ENCODE results near the gene SLC33A1. TPM values are rescaled to one million over a fixed set of nuclear protein-coding genes. Genes with fewer than 3 reads are reported as not detected.

Gene SLC33A1
- total RNA-seq, 1 experiment from 2014 or later: 27.2 TPM

GRCh38 chr3:155792532-155792931 is 61.7 kb downstream of the SLC33A1 start:
- H3K36me3 ChIP-seq (ENCODE audit: control insufficient read depth, insufficient read depth, low read length): no peaks in the 10 kb centered on the region
- DNase-seq (ENCODE audit: low read depth, low spot score): no peak
- no peak for ATAC-seq
- no peak overlapping the region for H3K4me3 ChIP-seq (ENCODE audit: low read depth in 2 of 2, low read length in 2 of 2)
- no peaks in the 10 kb centered on the region for H3K4me1 ChIP-seq (ENCODE audit: control insufficient read depth, insufficient read depth, low read length)
- no TSS peak for BruUV-seq (replicated peaks)
- intact Hi-C loops (cut with micrococcal nuclease; ENCODE audit: unreplicated experiment) (no loop called here), in situ Hi-C loops (cut with HindIII; ENCODE audit: low pct_unique_long_range_greater_than_20kb, low sequenced_read_pairs) (no loop called here)
- no peak overlapping the region for H3K27ac ChIP-seq (ENCODE audit: low read length)
- CTCF ChIA-PET: no interaction called here
- no peaks in the 10 kb centered on the region for H3K27me3 ChIP-seq (ENCODE audit: control insufficient read depth, insufficient read depth, low read length)
- TF ChIP-seq TCF7L2 (IDR thresholded peaks at IDR 0.05; ENCODE audit: low read depth, low read length) (no peak), POLR2AphosphoS5 (IDR thresholded peaks at IDR 0.05; ENCODE audit: low read depth, low read length) (no peak), REST (IDR thresholded peaks at IDR 0.05; ENCODE audit: insufficient read depth in 1 of 2, low read depth in 2 of 2, low read length in 1 of 2) (no peak), SIN3A (IDR thresholded peaks at IDR 0.05; ENCODE audit: borderline replicate concordance, insufficient read depth, low read depth, low read length) (no peak), CTCF (IDR thresholded peaks at IDR 0.05) (no peak)
- no peaks in the 10 kb centered on the region for H3K9me3 ChIP-seq (ENCODE audit: control insufficient read depth, insufficient read depth, low read depth, low read length)
- POLR2A ChIA-PET: no interaction called here

GRCh38 chr3:155791190-155791589 is 63.0 kb downstream of the SLC33A1 start:
- Histone ChIP-seq H3K36me3 (ENCODE audit: control insufficient read depth, insufficient read depth, low read length) (no peaks in the 10 kb centered on the region), H3K9me3 (ENCODE audit: control insufficient read depth, insufficient read depth, low read depth, low read length) (no peaks in the 10 kb centered on the region), H3K27ac (ENCODE audit: low read length) (no peak overlapping the region), H3K4me1 (ENCODE audit: control insufficient read depth, insufficient read depth, low read length) (no peaks in the 10 kb centered on the region), H3K4me3 (ENCODE audit: low read depth in 2 of 2, low read length in 2 of 2) (no peak overlapping the region), H3K27me3 (ENCODE audit: control insufficient read depth, insufficient read depth, low read length) (no peaks in the 10 kb centered on the region)
- TF ChIP-seq SIN3A (IDR thresholded peaks at IDR 0.05; ENCODE audit: borderline replicate concordance, insufficient read depth, low read depth, low read length): no peak
- intact Hi-C loops (cut with micrococcal nuclease; ENCODE audit: unreplicated experiment): no loop called here
- ChIA-PET CTCF (no interaction called here), POLR2A (no interaction called here)
- BruUV-seq (replicated peaks): no TSS peak
- DNase-seq (ENCODE audit: low read depth, low spot score) (no peak), ATAC-seq (no peak)
- in situ Hi-C loops (cut with HindIII; ENCODE audit: low pct_unique_long_range_greater_than_20kb, low sequenced_read_pairs): no loop called here

GRCh38 chr3:155790272-155790925 is 63.8 kb downstream of the SLC33A1 start:
- ATAC-seq (no peak), DNase-seq (ENCODE audit: low read depth, low spot score) (no peak)
- H3K27ac ChIP-seq (ENCODE audit: low read length): no peak overlapping the region
- TF ChIP-seq POLR2AphosphoS5 (IDR thresholded peaks at IDR 0.05; ENCODE audit: low read depth, low read length): no peak
- TF ChIP-seq TCF7L2 (IDR thresholded peaks at IDR 0.05; ENCODE audit: low read depth, low read length): no peak
- no peak for TF ChIP-seq REST (IDR thresholded peaks at IDR 0.05; ENCODE audit: insufficient read depth in 1 of 2, low read depth in 2 of 2, low read length in 1 of 2)
- no peak for TF ChIP-seq CTCF (IDR thresholded peaks at IDR 0.05)
- TF ChIP-seq SIN3A (IDR thresholded peaks at IDR 0.05; ENCODE audit: borderline replicate concordance, insufficient read depth, low read depth, low read length): no peak
- BruUV-seq (replicated peaks): no TSS peak
- no peaks in the 10 kb centered on the region for H3K9me3 ChIP-seq (ENCODE audit: control insufficient read depth, insufficient read depth, low read depth, low read length)
- in situ Hi-C loops (cut with HindIII; ENCODE audit: low pct_unique_long_range_greater_than_20kb, low sequenced_read_pairs): no loop called here
- no peaks in the 10 kb centered on the region for H3K4me1 ChIP-seq (ENCODE audit: control insufficient read depth, insufficient read depth, low read length)
- no peaks in the 10 kb centered on the region for H3K27me3 ChIP-seq (ENCODE audit: control insufficient read depth, insufficient read depth, low read length)
- CTCF ChIA-PET: no interaction called here
- POLR2A ChIA-PET: no interaction called here
- no peak overlapping the region for H3K4me3 ChIP-seq (ENCODE audit: low read depth in 2 of 2, low read length in 2 of 2)
- no peaks in the 10 kb centered on the region for H3K36me3 ChIP-seq (ENCODE audit: control insufficient read depth, insufficient read depth, low read length)
- intact Hi-C loops (cut with micrococcal nuclease; ENCODE audit: unreplicated experiment): no loop called here
